OCI-LY3 (cell line): ENCODE measurements around the gene PSIP1.

ENCODE experiments used
- CTCF ChIP-seq: fragments of 200-600, 300-600 bp; sonication (generic); IDR thresholded peaks from 2 replicates; pipeline ENCODE4 v1.5.1; 2014; ENCODE audit warnings: antibody characterized with exemption, low read length, low read depth
- EZH2phosphoT487 ChIP-seq: fragments of 200-600 bp; shearing (Covaris generic); IDR thresholded peaks from 2 replicates; pipeline ENCODE4 v1.6.1; 2018; ENCODE audit warnings: antibody characterized with exemption, mixed run types, low read depth

- no peak for TF ChIP-seq CTCF
- TF ChIP-seq EZH2phosphoT487: no peak
These were observed 42.6 kb downstream of the PSIP1 start for GRCh38 chr9:15468145-15468544.
